GM12801 (cell line): ENCODE results near the gene PLD6.

Source experiments
- TF ChIP-seq, protein P1 (sequence below): IDR thresholded peaks from one replicate; pipeline ENCODE4 v1.5.1; 2011; ENCODE audit warnings: control low read depth; ENCODE audit not compliant: insufficient read length; ENCODE audit errors: extremely low read depth

Gene PLD6

GRCh38 chr17:17224137-17224536, 18.0 kb upstream of the PLD6 start:
- TF ChIP-seq, protein P1, sequence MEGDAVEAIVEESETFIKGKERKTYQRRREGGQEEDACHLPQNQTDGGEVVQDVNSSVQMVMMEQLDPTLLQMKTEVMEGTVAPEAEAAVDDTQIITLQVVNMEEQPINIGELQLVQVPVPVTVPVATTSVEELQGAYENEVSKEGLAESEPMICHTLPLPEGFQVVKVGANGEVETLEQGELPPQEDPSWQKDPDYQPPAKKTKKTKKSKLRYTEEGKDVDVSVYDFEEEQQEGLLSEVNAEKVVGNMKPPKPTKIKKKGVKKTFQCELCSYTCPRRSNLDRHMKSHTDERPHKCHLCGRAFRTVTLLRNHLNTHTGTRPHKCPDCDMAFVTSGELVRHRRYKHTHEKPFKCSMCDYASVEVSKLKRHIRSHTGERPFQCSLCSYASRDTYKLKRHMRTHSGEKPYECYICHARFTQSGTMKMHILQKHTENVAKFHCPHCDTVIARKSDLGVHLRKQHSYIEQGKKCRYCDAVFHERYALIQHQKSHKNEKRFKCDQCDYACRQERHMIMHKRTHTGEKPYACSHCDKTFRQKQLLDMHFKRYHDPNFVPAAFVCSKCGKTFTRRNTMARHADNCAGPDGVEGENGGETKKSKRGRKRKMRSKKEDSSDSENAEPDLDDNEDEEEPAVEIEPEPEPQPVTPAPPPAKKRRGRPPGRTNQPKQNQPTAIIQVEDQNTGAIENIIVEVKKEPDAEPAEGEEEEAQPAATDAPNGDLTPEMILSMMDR = no peak

- TF ChIP-seq, protein P1 = no peak
Observed at GRCh38 chr17:17223736-17224135, 17.6 kb upstream of the PLD6 start.

DNA sequence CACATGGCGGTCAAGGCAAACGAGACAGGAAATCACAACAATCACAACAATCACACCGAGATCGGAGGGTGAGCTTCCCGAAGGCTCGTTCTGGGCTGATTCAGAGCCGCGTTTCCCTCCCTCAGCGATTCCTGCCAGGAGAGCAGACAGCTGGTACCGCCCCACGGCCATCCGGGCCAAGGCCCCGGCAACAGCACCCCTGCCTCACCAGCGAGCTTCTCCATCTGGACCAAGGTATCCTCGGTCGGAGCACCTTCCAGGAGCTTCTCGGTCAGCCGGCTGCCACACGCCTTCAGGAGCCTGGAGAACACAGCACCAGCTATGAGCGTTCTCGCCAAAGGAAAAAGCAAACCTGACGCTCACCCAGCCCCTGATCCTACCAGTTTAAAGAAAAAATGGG, 15.2 kb upstream of the PLD6 start:
- TF ChIP-seq, protein P1 = no peak

DNA sequence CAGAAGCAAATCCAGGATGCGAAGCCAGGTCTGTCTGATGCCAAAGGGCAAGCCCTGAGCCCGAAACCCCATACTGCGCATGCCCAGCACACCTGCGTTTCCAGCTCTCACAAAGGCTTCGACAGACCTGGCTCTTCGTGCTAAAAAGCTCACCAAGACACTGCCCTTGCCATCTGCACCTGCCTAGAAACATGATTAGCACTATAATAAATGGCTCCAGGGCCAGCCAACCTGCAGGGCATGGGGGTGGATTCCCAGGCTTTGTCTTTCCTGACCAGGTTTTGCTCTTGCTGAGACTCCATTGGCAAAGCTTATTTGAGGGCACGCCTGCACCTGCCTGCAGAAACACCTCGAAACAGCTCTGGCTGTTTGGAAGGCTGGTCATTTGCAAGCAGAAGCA, 14.4 kb upstream of the PLD6 start:
- TF ChIP-seq, protein P1 = no peak

- TF ChIP-seq, protein P1 = no peak
Observed at GRCh38 chr17:17217995-17218394, 11.9 kb upstream of the PLD6 start.

- TF ChIP-seq, protein P1 = no peak
Observed at GRCh38 chr17:17216776-17217175, 10.6 kb upstream of the PLD6 start.

- TF ChIP-seq, protein P1 = no peak
Observed at GRCh38 chr17:17216236-17216635, 10.1 kb upstream of the PLD6 start.

DNA sequence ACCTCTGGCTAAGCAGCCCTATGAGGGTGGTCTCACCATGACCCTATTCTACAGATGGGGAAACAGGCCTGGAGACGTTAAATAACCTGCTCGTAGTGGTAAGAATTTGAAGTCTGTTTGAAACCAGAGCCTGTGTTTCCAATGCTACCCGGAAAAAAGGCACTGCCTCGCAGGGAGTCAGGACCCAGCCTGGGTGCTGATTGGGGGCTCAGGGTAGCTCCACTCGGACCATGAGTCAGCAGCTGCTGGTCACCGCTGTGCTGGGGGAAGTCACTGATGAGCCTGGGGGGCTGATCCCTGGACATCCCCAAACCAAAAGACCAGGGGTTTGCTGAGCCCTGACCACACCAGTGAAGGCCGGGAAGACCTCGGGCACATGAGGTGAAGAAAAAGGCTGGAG, 9.4 kb upstream of the PLD6 start:
- TF ChIP-seq, protein P1 = no peak
